GM12878 (cell line): Measurements from ENCODE around the gene POU2F1. TPM values are rescaled to one million over a fixed set of nuclear protein-coding genes. Genes with fewer than 3 reads are reported as not detected.
"Not testable (repeated sequence)": the region's sequence is repeated elsewhere in the genome, so short reads cannot be mapped to it uniquely, and the experiment has no call there.

Experiments used
- ATAC-seq: fragments of 200-7000 bp; cut with Tn5 transposase; 3 replicates; pipeline ENCODE4 v1.9.1; 2020; ENCODE audit warnings: mild to moderate bottlenecking, moderate library complexity
- BruUV-seq: library from RNA; stranded (reverse); fragments of 400-500 nt; replicated peaks from 2 replicates; lab custom pipeline; 2021; lab: Mats Ljungman, UMichigan
- CTCF ChIA-PET: fragments of 300-600 bp; sonication (Branson Sonifier 250); formaldehyde crosslinking; extraction: SDS; loops from one replicate; lab custom pipeline; 2021; ENCODE audit warnings: inconsistent platforms; lab: Yijun Ruan, JAX
- POLR2A ChIA-PET: fragments of 350-600 bp; formaldehyde crosslinking; extraction: SDS; loops from one replicate; lab custom pipeline; 2021; ENCODE audit warnings: inconsistent platforms; lab: Charles Lee
- RAD21 ChIA-PET: fragments of 300-600 bp; sonication (Branson Sonifier 250); formaldehyde crosslinking; loops from one replicate; lab custom pipeline; 2023; ENCODE audit warnings: antibody characterized with exemption; ENCODE audit not compliant: unreplicated experiment; lab: Charles Lee
- SMC1A ChIA-PET: fragments of 300-600 bp; sonication (Branson Sonifier 250); formaldehyde crosslinking; loops from one replicate; lab custom pipeline; 2023; ENCODE audit not compliant: unreplicated experiment, uncharacterized antibody; lab: Charles Lee
- DNase-seq: peaks from one replicate; pipeline ENCODE4 v3.0.0-alpha.2; 2011; ENCODE audit warnings: low read depth, low spot score
- FAIRE-seq: peaks from 3 replicates; lab custom pipeline; 2011; peaks lifted over from hg19 to GRCh38; lab: Jason Lieb, UNC
- H2AFZ ChIP-seq: 2 replicates; pipeline ENCODE4 v1.6.0; 2011; ENCODE audit warnings: low read depth, low read length, control low read depth; ENCODE audit not compliant: control insufficient read depth
- H3K27ac ChIP-seq: 2 replicates; pipeline ENCODE4 v1.5.1; 2011; ENCODE audit warnings: control low read depth; ENCODE audit not compliant: control insufficient read depth, insufficient read depth
- H3K27me3 ChIP-seq, 2 experiments: replicated peaks in 1 of 2; 2 replicates each; pipeline versions ENCODE4 v1.6.0 to v1.6.1; 2011; ENCODE audit warnings: low read length in 1 of 2; ENCODE audit not compliant: control insufficient read depth in 2 of 2, insufficient read depth in 2 of 2
- H3K36me3 ChIP-seq, 2 experiments: 2 replicates each; pipeline ENCODE4 v1.5.1; 2011; ENCODE audit warnings: low read length in 1 of 2; ENCODE audit not compliant: control insufficient read depth in 2 of 2, insufficient read depth in 2 of 2
- H3K4me1 ChIP-seq: 2 replicates; pipeline ENCODE4 v1.6.1; 2011; ENCODE audit warnings: mild to moderate bottlenecking, low read length, moderate library complexity, mixed read lengths; ENCODE audit not compliant: control insufficient read depth, insufficient read depth
- H3K4me2 ChIP-seq: 2 replicates; pipeline ENCODE4 v1.6.0; 2011; ENCODE audit warnings: control low read depth; ENCODE audit not compliant: control insufficient read depth, insufficient read depth
- H3K4me3 ChIP-seq: fragments of 200-600 bp; sonication (generic); 2 replicates; pipeline ENCODE4 v1.5.1; 2016
- H3K79me2 ChIP-seq: 2 replicates; pipeline ENCODE4 v1.6.0; 2011; ENCODE audit warnings: low read length; ENCODE audit not compliant: control insufficient read depth, insufficient read depth
- H3K9ac ChIP-seq: 2 replicates; pipeline ENCODE4 v1.8.0; 2011; ENCODE audit warnings: low read length, control low read depth, mixed read lengths; ENCODE audit not compliant: control insufficient read depth, insufficient read depth
- H3K9me3 ChIP-seq: replicated peaks from 3 replicates; pipeline ENCODE4 v1.5.1; 2011; ENCODE audit warnings: mild to moderate bottlenecking, low read length; ENCODE audit not compliant: control insufficient read depth, insufficient read depth
- H4K20me1 ChIP-seq: 2 replicates; pipeline ENCODE4 v1.6.0; 2011; ENCODE audit not compliant: control insufficient read depth, insufficient read depth
- DPF2 ChIP-seq: fragments of 450-650 bp; IDR thresholded peaks from 2 replicates; pipeline ENCODE4 v1.6.1; 2017; ENCODE audit warnings: mild to moderate bottlenecking
- LARP7 ChIP-seq: fragments of 450-650 bp; IDR thresholded peaks from 2 replicates; pipeline ENCODE4 v1.6.1; 2017; ENCODE audit warnings: mild to moderate bottlenecking
- NR2C2 ChIP-seq: IDR thresholded peaks from 2 replicates; pipeline ENCODE4 v1.6.1; 2011; ENCODE audit warnings: borderline replicate concordance, low read depth; ENCODE audit not compliant: control insufficient read depth, insufficient read length
- RCOR1 ChIP-seq: conservative IDR thresholded peaks from 2 replicates; pipeline ENCODE4 v1.6.1; 2012; ENCODE audit warnings: low read depth, low read length, improper control_type of control experiment
- WGBS: methylation state at CpG from one replicate; pipeline ENCODE4 v1.1.6; 2016; ENCODE audit warnings: low lambda C conversion rate; ENCODE audit not compliant: insufficient replicate concordance, insufficient coverage; ENCODE audit errors: missing lambda C conversion rate; 5-methylcytosine and 5-hydroxymethylcytosine counted together
- in situ Hi-C: fragments of 300-500 bp; cut with MboI; formaldehyde crosslinking; loops from 9 replicates; pipeline ENCODE4 v1.14.3; 2018; ENCODE audit warnings: mixed read lengths
- intact Hi-C: fragments of 100-400 bp; cut with micrococcal nuclease; formaldehyde crosslinking; loops from one replicate; pipeline ENCODE4 v1.14.2; 2022; ENCODE audit not compliant: unreplicated experiment
- polyA plus RNA-seq, 11 experiments: library from polyadenylated mRNA; depleted of rRNA in 4 of 11; unstranded in 6 of 11; stranded (reverse) in 5 of 11; fragments of >200 nt; fragmentation: Nextera tagmentation in 4 of 11; fragmentation: Illumina TruSeq in 1 of 11; extraction: Ambion mirVana in 4 of 11; extraction: Trizol in 1 of 11; gene quantifications; 1 replicate in 1 of 11; 2 replicates in 10 of 11; pipeline versions ENCODE4 v1.2.1 to v1.2.3, GENCODE V29; 2011 to 2016; ENCODE audit warnings: inconsistent platforms in 2 of 11, missing spikeins in 2 of 11, low read depth in 1 of 11
- total RNA-seq, 4 experiments: library from RNA; depleted of rRNA in 3 of 4; stranded (reverse); fragments of >200 nt in 3 of 4; fragmentation: Illumina TruSeq in 1 of 4; extraction: Trizol in 1 of 4; gene quantifications; 2 replicates each; pipeline versions ENCODE4 v1.2.1 to v1.2.3, GENCODE V29; 2013 to 2021
- TF ChIP-seq, protein P1 (sequence below): IDR thresholded peaks from 2 replicates; pipeline ENCODE4 v1.6.1; 2012; ENCODE audit warnings: low read depth, low read length, improper control_type of control experiment
- TF ChIP-seq, protein P2 (sequence below): IDR thresholded peaks from 2 replicates; pipeline ENCODE4 v1.6.1; 2012; ENCODE audit warnings: low read depth, low read length, improper control_type of control experiment

The POU2F1 gene
- total and polyA plus RNA-seq, 10 of the 15 experiments (the other 5 are each of a cell fraction or from before 2014, with no cell fraction given), result 2.5 to 21.7 (median 12.5) TPM

- Histone ChIP-seq H4K20me1 (no peaks in the 10 kb centered on the region), H3K4me2 (no peak overlapping the region), H2AFZ (no peak overlapping the region), H3K79me2 (no peaks in the 10 kb centered on the region), H3K36me3 (no peaks in the 10 kb centered on the region), H3K4me1 (no peaks in the 10 kb centered on the region), H3K4me3 (no peak overlapping the region), H3K9ac (no peak overlapping the region), H3K27ac (no peak overlapping the region), H3K27me3 (no peaks in the 10 kb centered on the region), H3K9me3 (no peaks in the 10 kb centered on the region; the same call in 2 of the 3 replicates)
- in situ Hi-C loops, result no loop called here
- 46% methylated on average over 3 of the region's 3 CpGs for WGBS
- TF ChIP-seq, protein P1, sequence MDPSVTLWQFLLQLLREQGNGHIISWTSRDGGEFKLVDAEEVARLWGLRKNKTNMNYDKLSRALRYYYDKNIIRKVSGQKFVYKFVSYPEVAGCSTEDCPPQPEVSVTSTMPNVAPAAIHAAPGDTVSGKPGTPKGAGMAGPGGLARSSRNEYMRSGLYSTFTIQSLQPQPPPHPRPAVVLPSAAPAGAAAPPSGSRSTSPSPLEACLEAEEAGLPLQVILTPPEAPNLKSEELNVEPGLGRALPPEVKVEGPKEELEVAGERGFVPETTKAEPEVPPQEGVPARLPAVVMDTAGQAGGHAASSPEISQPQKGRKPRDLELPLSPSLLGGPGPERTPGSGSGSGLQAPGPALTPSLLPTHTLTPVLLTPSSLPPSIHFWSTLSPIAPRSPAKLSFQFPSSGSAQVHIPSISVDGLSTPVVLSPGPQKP, result no peak
- TF ChIP-seq, protein P2, sequence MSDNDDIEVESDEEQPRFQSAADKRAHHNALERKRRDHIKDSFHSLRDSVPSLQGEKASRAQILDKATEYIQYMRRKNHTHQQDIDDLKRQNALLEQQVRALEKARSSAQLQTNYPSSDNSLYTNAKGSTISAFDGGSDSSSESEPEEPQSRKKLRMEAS, result no peak
- no peak for TF ChIP-seq DPF2
- no peak for TF ChIP-seq LARP7
- TF ChIP-seq RCOR1, result no peak
- no peak for TF ChIP-seq NR2C2
- SMC1A ChIA-PET, result no interaction called here
- CTCF ChIA-PET, result no interaction called here
- RAD21 ChIA-PET, result no interaction called here
- POLR2A ChIA-PET, result no interaction called here
- FAIRE-seq, result no peak
- intact Hi-C loops, result no loop called here
- no peak for ATAC-seq
- no peak for DNase-seq
- BruUV-seq, result no TSS peak
Measured at GRCh38 chr1:167202049-167202448, 18.6 kb upstream of the POU2F1 start.

GRCh38 chr1:167205306-167206050 is 15.2 kb upstream of the POU2F1 start:
- H3K4me3 ChIP-seq, H3K9ac ChIP-seq, H2AFZ ChIP-seq, in situ Hi-C loops, BruUV-seq, intact Hi-C loops, FAIRE-seq, H3K4me1 ChIP-seq, H3K27me3 ChIP-seq, DNase-seq, H3K27ac ChIP-seq, H3K36me3 ChIP-seq, SMC1A ChIA-PET, H3K4me2 ChIP-seq, ATAC-seq, H4K20me1 ChIP-seq, H3K79me2 ChIP-seq, RAD21 ChIA-PET: not testable (repeated sequence)
- 23% methylated on average over 4 of the region's 6 CpGs for WGBS
- ChIA-PET CTCF (interaction anchor here (1.1 kb wide), 1 partner anchor 236 kb away, joined by 3 read pairs; no protein-coding TSS in a partner anchor), POLR2A (interaction anchor here (0.7 kb wide), 1 partner anchor 99 kb away, joined by 4 read pairs; no protein-coding TSS in a partner anchor)
- peaks cover 14% of the 10 kb centered on the region for H3K9me3 ChIP-seq
